Loucy (cell line): ENCODE measurements around the gene NXPH1.

Experiments used
- H2AFZ ChIP-seq: fragments of 200-600 bp; sonication (generic); 2 replicates; pipeline ENCODE4 v1.6.0; 2016; ENCODE audit warnings: antibody characterized with exemption, mild to moderate bottlenecking, low read length, moderate library complexity
- H3F3A ChIP-seq: fragments of 200-600 bp; 2 replicates; pipeline ENCODE4 v1.6.0; 2016; ENCODE audit warnings: antibody characterized with exemption, low read depth, mild to moderate bottlenecking
- H3K27me3 ChIP-seq: fragments of 200-600 bp; sonication (generic); 2 replicates; pipeline ENCODE4 v1.6.1; 2014; ENCODE audit warnings: low read length, mild to moderate bottlenecking; ENCODE audit not compliant: insufficient read depth, poor library complexity, severe bottlenecking
- H3K36me3 ChIP-seq: fragments of 200-600 bp; sonication (generic); 2 replicates; pipeline ENCODE4 v1.6.1; 2016; ENCODE audit warnings: low read length; ENCODE audit not compliant: insufficient read depth
- H3K4me1 ChIP-seq: fragments of 200-600 bp; sonication (generic); 2 replicates; pipeline ENCODE4 v1.5.1; 2014; ENCODE audit warnings: low read length, mild to moderate bottlenecking; ENCODE audit not compliant: insufficient read depth, poor library complexity, severe bottlenecking
- H3K4me2 ChIP-seq: fragments of 200-600 bp; sonication (generic); 2 replicates; pipeline ENCODE4 v1.6.0; 2014; ENCODE audit warnings: antibody characterized with exemption, low read length, low read depth, mild to moderate bottlenecking; ENCODE audit not compliant: poor library complexity, severe bottlenecking
- H3K4me3 ChIP-seq: fragments of 200-600 bp; sonication (generic); 2 replicates; pipeline ENCODE4 v1.5.1; 2014; ENCODE audit warnings: low read length, mild to moderate bottlenecking, mixed read lengths; ENCODE audit not compliant: poor library complexity, severe bottlenecking
- H3K79me2 ChIP-seq: fragments of 200-600 bp; sonication (generic); 2 replicates; pipeline ENCODE4 v1.6.1; 2014; ENCODE audit warnings: low read length; ENCODE audit not compliant: insufficient read depth
- H3K9ac ChIP-seq: fragments of 200-600 bp; sonication (generic); 2 replicates; pipeline ENCODE4 v1.6.0; 2014; ENCODE audit warnings: mild to moderate bottlenecking, low read depth, low read length, moderate library complexity; ENCODE audit not compliant: poor library complexity, severe bottlenecking
- H3K9me2 ChIP-seq: fragments of 200-600 bp; sonication (generic); replicated peaks from 2 replicates; pipeline ENCODE4 v1.6.1; 2016; ENCODE audit warnings: low read depth, low read length, mixed read lengths
- H3K9me3 ChIP-seq: fragments of 200-600 bp; sonication (generic); 2 replicates; pipeline ENCODE4 v1.6.1; 2014; ENCODE audit warnings: mild to moderate bottlenecking, antibody characterized with exemption, low read length, low read depth; ENCODE audit not compliant: insufficient read depth
- H4K20me1 ChIP-seq: fragments of 200-600 bp; sonication (generic); 2 replicates; pipeline ENCODE4 v1.6.0; 2014; ENCODE audit warnings: antibody characterized with exemption, low read length, mild to moderate bottlenecking; ENCODE audit not compliant: insufficient read depth, poor library complexity, severe bottlenecking
- CTCF ChIP-seq: fragments of 200-600 bp; sonication (generic); conservative IDR thresholded peaks from 2 replicates; pipeline ENCODE4 v1.5.1; 2014; ENCODE audit warnings: mild to moderate bottlenecking, antibody characterized with exemption, low read length
- EZH2phosphoT487 ChIP-seq: fragments of 200-600 bp; IDR thresholded peaks from 2 replicates; pipeline ENCODE4 v1.6.1; 2018; ENCODE audit warnings: antibody characterized with exemption, mild to moderate bottlenecking, moderate library complexity, borderline replicate concordance

Gene NXPH1

GRCh38 chr7:8629504-8629903, 196.1 kb downstream of the NXPH1 start:
- no peaks in the 10 kb centered on the region for H3K27me3 ChIP-seq
- H3K4me2 ChIP-seq: no peak overlapping the region
- no peaks in the 10 kb centered on the region for H3K79me2 ChIP-seq
- H3K9me3 ChIP-seq: no peaks in the 10 kb centered on the region
- no peak overlapping the region for H3K4me3 ChIP-seq
- no peaks in the 10 kb centered on the region for H3K4me1 ChIP-seq
- H3K36me3 ChIP-seq: no peaks in the 10 kb centered on the region
- H3K9ac ChIP-seq: no peak overlapping the region
- TF ChIP-seq EZH2phosphoT487: no peak
- no peak for TF ChIP-seq CTCF
- H4K20me1 ChIP-seq: no peaks in the 10 kb centered on the region
- no peaks in the 10 kb centered on the region for H3F3A ChIP-seq
- H3K9me2 ChIP-seq: no peaks in the 10 kb centered on the region
- no peak overlapping the region for H2AFZ ChIP-seq

- H3K4me1 ChIP-seq: no peaks in the 10 kb centered on the region
- no peaks in the 10 kb centered on the region for H3K27me3 ChIP-seq
- no peaks in the 10 kb centered on the region for H3F3A ChIP-seq
- H2AFZ ChIP-seq: no peak overlapping the region
- no peak overlapping the region for H3K4me2 ChIP-seq
- H3K9ac ChIP-seq: no peak overlapping the region
- H3K9me2 ChIP-seq: no peaks in the 10 kb centered on the region
- H3K36me3 ChIP-seq: no peaks in the 10 kb centered on the region
- no peaks in the 10 kb centered on the region for H4K20me1 ChIP-seq
- TF ChIP-seq CTCF (no peak), EZH2phosphoT487 (no peak)
- no peak overlapping the region for H3K4me3 ChIP-seq
- H3K79me2 ChIP-seq: no peaks in the 10 kb centered on the region
- no peaks in the 10 kb centered on the region for H3K9me3 ChIP-seq
Measured at GRCh38 chr7:8637322-8637721, 203.9 kb downstream of the NXPH1 start.

GRCh38 chr7:8638076-8638475, 204.7 kb downstream of the NXPH1 start:
- TF ChIP-seq CTCF (no peak), EZH2phosphoT487 (no peak)
- no peak overlapping the region for H3K4me3 ChIP-seq
- no peaks in the 10 kb centered on the region for H3K9me3 ChIP-seq
- H3K9me2 ChIP-seq: no peaks in the 10 kb centered on the region
- no peaks in the 10 kb centered on the region for H4K20me1 ChIP-seq
- H3K9ac ChIP-seq: no peak overlapping the region
- H3K27me3 ChIP-seq: no peaks in the 10 kb centered on the region
- H3F3A ChIP-seq: no peaks in the 10 kb centered on the region
- H3K4me1 ChIP-seq: no peaks in the 10 kb centered on the region
- no peaks in the 10 kb centered on the region for H3K79me2 ChIP-seq
- no peaks in the 10 kb centered on the region for H3K36me3 ChIP-seq
- no peak overlapping the region for H3K4me2 ChIP-seq
- H2AFZ ChIP-seq: no peak overlapping the region
